H1 (cell line): ENCODE measurements around the gene OSCP1. TPM values are rescaled to one million over a fixed set of nuclear protein-coding genes. Genes with fewer than 3 reads are reported as not detected.

Source experiments
- HDAC2 ChIP-seq, 2 experiments: fragments of 300-600 bp in 1 of 2; sonication (generic) in 1 of 2; IDR thresholded peaks; 2 replicates each; pipeline ENCODE4 v1.6.1; 2011 to 2012; ENCODE audit warnings: low read depth in 2 of 2, low read length in 2 of 2, mild to moderate bottlenecking in 2 of 2, moderate library complexity in 2 of 2, borderline replicate concordance in 1 of 2, inconsistent platforms in 1 of 2
- polyA plus RNA-seq, 7 experiments: library from polyadenylated mRNA; depleted of rRNA in 3 of 7; stranded (reverse) in 5 of 7; unstranded in 2 of 7; fragments of >200 nt in 5 of 7; fragments of 200-250 nt in 2 of 7; gene quantifications; 1 replicate in 5 of 7; 2 replicates in 1 of 7; 4 replicates in 1 of 7; pipeline versions ENCODE4 v1.2.1 to v1.2.3, GENCODE V29; 2011 to 2013; ENCODE audit warnings: missing spikeins in 2 of 7, mixed read lengths in 2 of 7
- total RNA-seq: library from RNA; stranded (reverse); fragmentation: NEBNext Ultra II Directional; extraction: Animal tissue kit (Norgen Biotek cat#: 25700); gene quantifications from 2 replicates; pipeline ENCODE4 v1.2.1, GENCODE V29; 2021

Gene OSCP1
- total and polyA plus RNA-seq, 2 of the 8 experiments (the other 6 are each of a cell fraction or from before 2014, with no cell fraction given), result 1.8 to 3.3 TPM

DNA sequence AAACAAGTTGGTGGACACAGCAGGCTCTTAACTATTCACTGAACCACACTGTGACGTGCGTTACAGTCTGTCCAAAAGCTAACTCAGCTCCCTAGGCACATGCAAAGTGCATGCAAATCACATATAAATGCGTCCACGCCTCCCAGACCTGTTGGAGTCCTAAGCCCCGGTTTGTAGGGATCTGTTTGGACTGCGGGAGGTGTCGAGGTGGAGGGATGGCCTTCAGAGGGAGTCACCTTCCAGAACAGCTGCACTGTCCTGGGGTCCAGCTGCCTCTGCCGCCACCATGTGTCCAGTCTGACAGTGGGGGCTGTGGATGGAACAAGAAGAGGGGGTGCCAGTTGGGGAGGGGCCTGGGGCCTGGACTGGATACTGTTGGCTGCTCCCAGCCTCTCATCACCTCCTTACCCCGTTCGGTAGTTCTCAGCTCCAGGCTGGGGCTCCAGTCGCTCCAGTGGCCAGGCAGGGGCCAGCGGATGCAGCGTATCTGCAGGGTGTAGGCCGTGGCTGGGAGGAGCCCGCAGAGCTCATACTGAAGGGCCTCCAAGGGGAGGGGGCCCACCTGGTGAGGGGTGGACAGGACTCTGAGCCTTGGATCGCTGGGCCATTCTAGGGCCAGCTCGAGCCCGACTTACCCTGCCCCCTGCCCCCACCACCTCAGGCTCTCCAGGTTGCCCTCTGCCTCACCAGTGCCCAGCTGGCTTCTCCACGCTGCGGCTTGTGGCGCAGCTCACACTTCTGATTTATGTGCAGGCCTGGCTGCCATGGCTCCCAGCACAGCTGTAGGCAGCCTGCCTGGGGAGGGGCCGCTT, 21.8 kb upstream of the OSCP1 start (continued):
- TF ChIP-seq HDAC2 (IDR thresholded peaks at IDR 0.05; ENCODE audit: borderline replicate concordance in 1 of 2, low read depth in 2 of 2, low read length in 2 of 2), result no peak
